NCI-H146 (cell line): ENCODE data around the gene UPF2.

Experiments
- DNase-seq: peaks from one replicate; lab custom pipeline; 2025; lab: John Stamatoyannopoulos, UW

The UPF2 gene

DNA sequence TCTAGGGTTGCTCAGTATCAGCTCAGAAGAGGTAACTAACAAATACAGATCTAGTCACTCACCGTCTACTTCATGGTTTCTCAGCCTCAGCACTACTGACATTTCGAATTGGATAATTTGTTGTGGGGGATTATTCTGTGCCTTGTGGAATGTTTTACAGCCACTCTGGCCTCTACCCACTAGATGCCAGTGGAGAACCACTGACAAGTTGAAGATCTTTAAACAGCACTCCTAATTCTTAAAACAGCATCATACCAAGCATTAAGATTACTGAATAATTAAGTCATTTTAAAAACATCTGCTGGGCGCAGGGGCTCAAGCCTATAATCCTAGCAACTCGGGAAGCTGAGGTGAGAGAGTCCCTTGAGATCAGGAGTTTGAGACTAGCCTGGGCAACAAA, 82.6 kb downstream of the UPF2 start:
- DNase-seq, result no peak

- no peak for DNase-seq
Observed at GRCh38 chr10:11958956-11959355, 83.7 kb downstream of the UPF2 start.

GRCh38 chr10:11951695-11952094, 90.9 kb downstream of the UPF2 start:
- no peak for DNase-seq

DNA sequence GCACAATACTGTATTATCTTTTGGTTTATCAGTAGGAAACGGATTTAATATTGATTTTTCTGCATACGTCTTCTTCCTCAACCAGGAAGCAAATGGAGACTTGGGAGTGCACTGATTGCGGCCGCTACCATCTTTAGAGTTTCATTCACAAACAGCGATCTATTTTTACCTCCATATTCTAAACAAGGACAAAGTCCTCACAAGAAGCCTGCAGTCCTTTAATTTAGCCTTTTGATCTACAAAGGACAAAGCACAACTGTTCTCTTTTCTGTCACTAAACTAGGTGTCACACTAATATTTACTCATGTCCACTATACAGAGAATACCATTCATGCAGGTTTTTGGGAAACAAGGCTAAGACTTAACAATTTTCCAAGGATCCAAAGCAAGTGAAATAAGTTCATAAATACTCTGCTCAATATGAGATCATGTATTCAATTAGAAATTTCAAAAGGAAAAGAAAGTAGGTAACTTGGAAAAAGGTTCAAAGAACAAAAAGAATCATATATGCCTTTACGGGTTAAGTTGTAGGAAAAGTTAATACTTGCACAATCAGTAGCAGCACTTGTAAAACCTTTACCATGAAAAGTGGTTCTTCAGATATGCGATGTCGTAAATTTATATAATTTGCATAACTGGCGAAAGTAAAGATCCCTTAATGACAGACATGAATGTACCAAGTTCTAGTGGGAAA, 92.1 kb downstream of the UPF2 start:
- DNase-seq, result no peak

GRCh38 chr10:11949152-11949551, 93.5 kb downstream of the UPF2 start:
- DNase-seq, result no peak

- no peak for DNase-seq
Observed at GRCh38 chr10:11946652-11947051, 96.0 kb downstream of the UPF2 start.

- DNase-seq, result no peak
Observed at GRCh38 chr10:11936389-11937152, 106.0 kb downstream of the UPF2 start.

DNA sequence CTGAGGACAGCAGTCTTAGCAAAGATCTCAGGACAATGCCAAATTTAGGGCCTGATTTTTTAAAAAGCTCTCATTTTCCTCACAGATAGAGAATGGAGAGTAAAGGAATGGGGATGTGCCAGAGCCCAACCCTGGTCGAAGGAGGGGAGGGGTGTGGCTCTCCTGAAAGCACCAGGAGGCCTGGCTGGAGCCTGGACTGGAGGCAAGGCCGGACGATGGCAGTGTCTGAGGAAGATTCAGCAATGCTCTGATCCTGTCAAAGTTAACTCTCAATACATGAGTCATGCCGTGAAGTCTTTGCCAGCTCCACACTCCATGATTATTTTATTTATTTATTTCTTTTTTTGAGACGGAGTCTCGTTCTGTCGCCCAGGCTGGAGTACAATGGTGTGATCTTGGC, 108.3 kb downstream of the UPF2 start:
- no peak for DNase-seq

GRCh38 chr10:11933577-11934223, 108.9 kb downstream of the UPF2 start:
- DNase-seq, result no peak

GRCh38 chr10:11931038-11931437, 111.6 kb downstream of the UPF2 start:
- no peak for DNase-seq

GRCh38 chr10:11930312-11930978, 112.2 kb downstream of the UPF2 start:
- no peak for DNase-seq

DNA sequence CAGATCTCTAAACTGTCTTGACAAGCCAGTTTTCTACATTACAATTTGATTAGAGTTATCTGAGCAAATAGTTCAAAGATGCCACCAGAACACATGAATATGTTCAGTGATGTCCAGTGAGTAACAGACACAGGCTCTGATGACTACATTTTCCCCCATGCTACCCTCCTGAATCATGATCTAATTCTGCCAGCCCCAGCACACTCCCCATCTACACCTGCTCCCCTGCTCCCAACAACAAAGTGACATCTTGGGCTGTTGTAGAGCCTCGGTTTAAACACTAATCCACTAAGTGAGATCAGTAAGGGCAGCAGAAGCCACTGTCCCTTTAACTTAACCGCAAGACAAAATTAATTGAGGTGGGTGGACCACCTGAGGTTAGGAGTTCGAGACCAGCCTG, 114.9 kb downstream of the UPF2 start:
- no peak for DNase-seq

GRCh38 chr10:11921800-11922392, 120.7 kb downstream of the UPF2 start:
- DNase-seq, result no peak

GRCh38 chr10:11919271-11919670, 123.3 kb downstream of the UPF2 start:
- DNase-seq, result peak; percentile 26

DNA sequence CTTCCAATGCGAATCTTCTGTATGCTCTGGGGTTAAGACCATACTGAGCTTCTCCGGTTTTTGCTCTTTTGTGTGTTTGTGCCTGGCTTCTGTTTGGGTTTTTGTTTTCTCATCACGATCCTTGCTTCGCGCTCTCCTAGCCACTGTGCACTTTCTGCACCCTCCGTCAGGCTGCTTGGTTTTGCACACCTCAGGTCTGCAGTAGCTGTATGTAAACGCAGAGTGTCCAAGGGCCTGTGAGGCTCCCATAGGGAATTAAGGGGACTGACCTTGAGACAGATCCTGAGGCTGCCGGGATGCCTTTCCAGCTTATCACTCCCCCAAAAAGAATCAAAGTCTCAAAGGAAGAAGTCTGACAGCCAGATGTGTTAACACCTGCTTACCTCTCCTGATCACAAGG, 124.2 kb downstream of the UPF2 start:
- DNase-seq, result no peak

- DNase-seq, result no peak
Observed at GRCh38 chr10:11913079-11913641, 129.4 kb downstream of the UPF2 start.

- DNase-seq, result no peak
Observed at GRCh38 chr10:11910102-11910501, 132.5 kb downstream of the UPF2 start.

- DNase-seq, result peak; percentile 13
Observed at GRCh38 chr10:11909618-11910017, 133.0 kb downstream of the UPF2 start.

DNA sequence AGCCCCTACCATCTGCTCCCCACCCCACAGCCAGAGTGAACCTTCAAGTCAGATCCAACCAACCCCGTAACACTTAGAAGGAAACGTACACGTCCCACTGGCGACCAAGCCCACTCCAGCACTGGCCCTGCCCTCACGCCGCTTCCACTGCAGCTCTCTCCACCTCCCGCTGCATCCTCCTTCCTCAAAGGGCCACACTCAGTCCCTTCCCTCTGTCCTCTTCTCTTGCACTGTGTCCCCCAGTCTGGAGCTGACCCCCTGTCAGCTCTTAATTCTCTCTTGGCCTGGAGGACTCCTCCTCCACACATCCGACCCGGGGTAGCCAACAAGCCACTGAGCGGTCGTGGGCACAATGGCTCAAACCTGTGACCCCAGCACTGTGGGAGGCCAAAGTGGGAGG, 133.6 kb downstream of the UPF2 start:
- DNase-seq, result no peak

- no peak for DNase-seq
Observed at GRCh38 chr10:11908536-11908935, 134.1 kb downstream of the UPF2 start.

GRCh38 chr10:11907914-11908313, 134.7 kb downstream of the UPF2 start:
- DNase-seq, result no peak

GRCh38 chr10:11906714-11907113, 135.9 kb downstream of the UPF2 start:
- DNase-seq, result no peak
